Bronchial epithelial cell (primary cell): Measurements from ENCODE around the gene KDF1. TPM values are rescaled to one million over a fixed set of nuclear protein-coding genes. Genes with fewer than 3 reads are reported as not detected.

ENCODE experiments used
- total RNA-seq: library from RNA; depleted of rRNA; stranded (reverse); fragments of >200 nt; gene quantifications from 2 replicates; pipeline ENCODE4 v1.2.1, GENCODE V29; 2014

The KDF1 gene
- total RNA-seq, 1 donor from 2014 or later: 13.2 TPM

Other genes starting within 250 kb of the KDF1 start
- 14.2 and 20.2 TPM in 2 replicates for gene PIGV, start 172.5 kb downstream of the KDF1 start, total RNA-seq
- gene ZDHHC18, start 133.8 kb downstream of the KDF1 start, total RNA-seq: 5.0 and 6.1 TPM in 2 replicates
- 465 and 1,125 TPM in 2 replicates for gene SFN, start 97.3 kb downstream of the KDF1 start, total RNA-seq
- gene GPN2, start 70.2 kb downstream of the KDF1 start, total RNA-seq: 8.7 and 9.2 TPM in 2 replicates
- 7.6 and 11.8 TPM in 2 replicates for gene GPATCH3, start 60.0 kb downstream of the KDF1 start, total RNA-seq
- gene NR0B2, start 46.5 kb downstream of the KDF1 start, total RNA-seq: not detected in 2 replicates
- 23.2 and 28.5 TPM in 2 replicates for gene NUDC, start 38.7 kb downstream of the KDF1 start, total RNA-seq
- 11.1 and 15.3 TPM in 2 replicates for gene TRNP1, start 33.2 kb upstream of the KDF1 start, total RNA-seq
- 21.1 and 73.0 TPM in 2 replicates for gene TENT5B, start 52.4 kb upstream of the KDF1 start, total RNA-seq
- 5.0 and 22.8 TPM in 2 replicates for gene SLC9A1, start 194.7 kb upstream of the KDF1 start, total RNA-seq